Measurements from ENCODE around the gene SCYGR8. TPM values are rescaled to one million over a fixed set of nuclear protein-coding genes. Genes with fewer than 3 reads are reported as not detected.

The SCYGR8 gene
- total RNA-seq, 1 experiment from 2014 or later = not detected

DNA sequence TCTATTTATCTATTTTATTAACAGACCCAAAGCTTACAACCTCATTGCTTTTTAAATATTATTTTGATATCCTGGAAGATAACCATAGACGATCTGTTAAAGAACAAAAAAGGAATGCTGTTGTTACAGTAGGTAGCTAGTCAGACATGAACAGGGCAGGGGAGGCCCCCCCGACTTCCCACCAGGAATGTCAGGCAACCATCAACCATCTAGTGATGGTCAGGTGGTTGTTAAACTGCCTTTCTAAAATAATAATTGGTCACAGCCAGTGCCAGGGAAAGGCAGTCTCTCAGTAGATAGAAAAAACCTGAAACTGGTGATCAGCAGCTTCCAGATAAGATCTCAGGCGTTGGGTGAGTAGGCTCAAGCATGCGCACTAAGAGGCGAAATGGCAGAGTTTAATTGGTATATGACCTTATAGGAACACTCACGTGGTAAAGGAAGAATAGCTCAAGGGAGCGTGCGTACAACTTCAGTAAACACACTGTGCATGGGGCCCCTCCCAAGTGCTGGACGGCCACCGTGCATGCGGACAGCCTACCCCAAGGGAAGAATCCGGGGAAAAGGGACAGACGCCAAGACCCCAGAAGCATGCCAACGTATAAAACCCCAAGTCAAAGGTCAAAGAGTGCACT lies 35.4 kb downstream of the SCYGR8 start:
- POLR2A ChIA-PET (ENCODE audit: low non-redundant PET) = no interaction called here
- Histone ChIP-seq H3K27me3 (replicated peaks; ENCODE audit: insufficient read depth, low read depth, low read length, poor library complexity) (no peaks in the 10 kb centered on the region), H3K4me1 (ENCODE audit: insufficient read depth, low read length, poor library complexity, severe bottlenecking) (no peaks in the 10 kb centered on the region), H3K27ac (ENCODE audit: low read depth, low read length, poor library complexity, severe bottlenecking) (no peak overlapping the region), H3K4me3 (ENCODE audit: low read depth, low read length, poor library complexity, severe bottlenecking) (no peak overlapping the region), H3K36me3 (ENCODE audit: insufficient read depth, low read length, poor library complexity, severe bottlenecking) (no peaks in the 10 kb centered on the region), H3K9me3 (ENCODE audit: low read depth, low read length, poor library complexity, severe bottlenecking) (no peaks in the 10 kb centered on the region)
- CTCF ChIA-PET = interaction anchor here (0.7 kb wide), 1 partner anchor 81 kb away, joined by 6 read pairs; no protein-coding TSS in a partner anchor
- BruUV-seq (replicated peaks) = no TSS peak
- DNase-seq (ENCODE audit: low spot score) = no peak
- intact Hi-C loops (cut with micrococcal nuclease; ENCODE audit: unreplicated experiment) = no loop called here
- TF ChIP-seq EZH2 (IDR thresholded peaks at IDR 0.05; ENCODE audit: borderline replicate concordance, low read depth, low read length, poor library complexity, severe bottlenecking) = no peak
- TF ChIP-seq, protein P1, sequence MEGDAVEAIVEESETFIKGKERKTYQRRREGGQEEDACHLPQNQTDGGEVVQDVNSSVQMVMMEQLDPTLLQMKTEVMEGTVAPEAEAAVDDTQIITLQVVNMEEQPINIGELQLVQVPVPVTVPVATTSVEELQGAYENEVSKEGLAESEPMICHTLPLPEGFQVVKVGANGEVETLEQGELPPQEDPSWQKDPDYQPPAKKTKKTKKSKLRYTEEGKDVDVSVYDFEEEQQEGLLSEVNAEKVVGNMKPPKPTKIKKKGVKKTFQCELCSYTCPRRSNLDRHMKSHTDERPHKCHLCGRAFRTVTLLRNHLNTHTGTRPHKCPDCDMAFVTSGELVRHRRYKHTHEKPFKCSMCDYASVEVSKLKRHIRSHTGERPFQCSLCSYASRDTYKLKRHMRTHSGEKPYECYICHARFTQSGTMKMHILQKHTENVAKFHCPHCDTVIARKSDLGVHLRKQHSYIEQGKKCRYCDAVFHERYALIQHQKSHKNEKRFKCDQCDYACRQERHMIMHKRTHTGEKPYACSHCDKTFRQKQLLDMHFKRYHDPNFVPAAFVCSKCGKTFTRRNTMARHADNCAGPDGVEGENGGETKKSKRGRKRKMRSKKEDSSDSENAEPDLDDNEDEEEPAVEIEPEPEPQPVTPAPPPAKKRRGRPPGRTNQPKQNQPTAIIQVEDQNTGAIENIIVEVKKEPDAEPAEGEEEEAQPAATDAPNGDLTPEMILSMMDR (conservative IDR thresholded peaks at IDR 0.05; ENCODE audit: low read depth, low read length) = no peak

DNA sequence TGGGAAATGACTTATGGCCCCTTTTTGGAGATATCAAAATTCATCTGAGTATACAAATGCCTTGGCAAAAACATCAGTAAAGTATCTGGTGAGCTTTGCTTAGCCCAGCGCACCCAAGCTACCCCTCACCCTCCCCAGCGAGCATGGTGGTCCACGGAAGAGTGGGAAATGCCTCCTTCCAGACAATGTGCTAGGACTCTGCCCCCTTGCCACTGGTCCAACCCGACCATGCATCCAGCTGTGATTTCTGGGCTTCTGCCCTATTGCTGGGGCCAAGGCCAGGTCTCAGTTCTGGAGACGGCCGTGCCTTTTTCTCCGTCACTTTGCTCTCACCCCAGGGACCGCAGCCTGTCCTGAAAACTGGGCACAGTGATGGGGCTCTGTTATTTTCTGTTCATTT lies 36.1 kb downstream of the SCYGR8 start:
- ChIA-PET CTCF (no interaction called here), POLR2A (ENCODE audit: low non-redundant PET) (no interaction called here)
- Histone ChIP-seq H3K4me3 (ENCODE audit: low read depth, low read length, poor library complexity, severe bottlenecking) (no peak overlapping the region), H3K27ac (ENCODE audit: low read depth, low read length, poor library complexity, severe bottlenecking) (no peak overlapping the region), H3K36me3 (ENCODE audit: insufficient read depth, low read length, poor library complexity, severe bottlenecking) (no peaks in the 10 kb centered on the region), H3K27me3 (replicated peaks; ENCODE audit: insufficient read depth, low read depth, low read length, poor library complexity) (no peaks in the 10 kb centered on the region), H3K4me1 (ENCODE audit: insufficient read depth, low read length, poor library complexity, severe bottlenecking) (no peaks in the 10 kb centered on the region), H3K9me3 (ENCODE audit: low read depth, low read length, poor library complexity, severe bottlenecking) (no peaks in the 10 kb centered on the region)
- no peak for DNase-seq (ENCODE audit: low spot score)
- TF ChIP-seq, protein P1 (conservative IDR thresholded peaks at IDR 0.05; ENCODE audit: low read depth, low read length) = no peak
- no peak for TF ChIP-seq EZH2 (IDR thresholded peaks at IDR 0.05; ENCODE audit: borderline replicate concordance, low read depth, low read length, poor library complexity, severe bottlenecking)
- BruUV-seq (replicated peaks) = no TSS peak
- intact Hi-C loops (cut with micrococcal nuclease; ENCODE audit: unreplicated experiment) = no loop called here

DNA sequence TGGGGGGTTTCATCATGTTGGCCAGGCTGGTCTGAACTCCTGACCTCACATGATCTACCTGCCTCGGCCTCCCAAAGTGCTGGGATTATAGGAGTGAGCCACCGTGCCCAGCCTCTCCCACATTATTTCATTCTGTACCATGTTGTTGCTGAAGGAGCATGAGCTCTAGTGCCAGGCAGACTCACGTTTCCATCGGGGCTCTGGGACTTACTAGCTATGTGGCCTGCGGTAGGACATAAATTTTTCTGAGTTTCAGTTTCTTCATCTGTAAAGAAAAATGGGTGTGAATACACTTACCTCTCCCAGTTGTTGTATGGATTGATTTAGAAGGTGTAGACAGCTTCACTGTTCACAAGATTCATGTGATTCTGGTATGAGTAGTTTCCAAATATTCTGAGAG lies 37.1 kb downstream of the SCYGR8 start:
- no peaks in the 10 kb centered on the region for H3K27me3 ChIP-seq (replicated peaks; ENCODE audit: insufficient read depth, low read depth, low read length, poor library complexity)
- no peaks in the 10 kb centered on the region for H3K36me3 ChIP-seq (ENCODE audit: insufficient read depth, low read length, poor library complexity, severe bottlenecking)
- intact Hi-C loops (cut with micrococcal nuclease; ENCODE audit: unreplicated experiment) = no loop called here
- H3K27ac ChIP-seq (ENCODE audit: low read depth, low read length, poor library complexity, severe bottlenecking) = no peak overlapping the region
- H3K9me3 ChIP-seq (ENCODE audit: low read depth, low read length, poor library complexity, severe bottlenecking) = no peaks in the 10 kb centered on the region
- DNase-seq (ENCODE audit: low spot score) = no peak
- no TSS peak for BruUV-seq (replicated peaks)
- CTCF ChIA-PET = no interaction called here
- no peak overlapping the region for H3K4me3 ChIP-seq (ENCODE audit: low read depth, low read length, poor library complexity, severe bottlenecking)
- H3K4me1 ChIP-seq (ENCODE audit: insufficient read depth, low read length, poor library complexity, severe bottlenecking) = no peaks in the 10 kb centered on the region
- TF ChIP-seq, protein P1 (conservative IDR thresholded peaks at IDR 0.05; ENCODE audit: low read depth, low read length) = no peak
- no peak for TF ChIP-seq EZH2 (IDR thresholded peaks at IDR 0.05; ENCODE audit: borderline replicate concordance, low read depth, low read length, poor library complexity, severe bottlenecking)
- POLR2A ChIA-PET (ENCODE audit: low non-redundant PET) = no interaction called here
